Upper lobe of left lung (tissue), 6 donors: ENCODE measurements around the gene PDE4D. TPM values are rescaled to one million over a fixed set of nuclear protein-coding genes. Genes with fewer than 3 reads are reported as not detected.

ENCODE experiments used
- ATAC-seq, 2 donors: fragments of 200-7000 bp; cut with Tn5 transposase; one replicate each; pipeline ENCODE4 v1.9.1; 2022; ENCODE audit warnings: mild to moderate bottlenecking in 2 of 2, moderate library complexity in 2 of 2; ENCODE audit not compliant: low FRiP score in 2 of 2
- DNase-seq, 2 donors: peaks; one replicate each; pipeline ENCODE4 v3.0.0-alpha.2; 2019 to 2020
- H3K27ac ChIP-seq, 4 donors: fragments of 200-600 bp; sonication (generic); one replicate each; pipeline ENCODE4 v1.5.1; 2016 to 2019
- H3K27me3 ChIP-seq, 4 donors: fragments of 200-600 bp; sonication (generic); one replicate each; pipeline ENCODE4 v1.5.1; 2017 to 2019
- H3K36me3 ChIP-seq, 4 donors: fragments of 200-600 bp; sonication (generic); one replicate each; pipeline ENCODE4 v1.5.1; 2016 to 2019
- H3K4me1 ChIP-seq, 4 donors: fragments of 200-600 bp; sonication (generic); one replicate each; pipeline ENCODE4 v1.5.1; 2018 to 2019
- H3K4me3 ChIP-seq, 4 donors: fragments of 200-600 bp; sonication (generic); one replicate each; pipeline ENCODE4 v1.5.1; 2017 to 2019; ENCODE audit warnings: mild to moderate bottlenecking in 2 of 4, moderate library complexity in 1 of 4
- H3K9me3 ChIP-seq, 4 donors: fragments of 200-600 bp; sonication (generic); one replicate each; pipeline ENCODE4 v1.5.1; 2018 to 2019
- CTCF ChIP-seq, 6 experiments: fragments of 450-650 bp in 4 of 6; fragments of 200-600 bp in 2 of 6; sonication (generic) in 2 of 6; IDR thresholded peaks; one replicate each; pipeline ENCODE4 v1.5.1; 2016 to 2019; ENCODE audit warnings: antibody characterized with exemption in 6 of 6
- EP300 ChIP-seq, 4 donors: sonication (generic); formaldehyde crosslinking; IDR thresholded peaks; one replicate each; pipeline ENCODE4 v1.5.1; 2017; ENCODE audit warnings: antibody characterized with exemption in 4 of 4, control low read depth in 2 of 4
- POLR2A ChIP-seq, 4 donors: fragments of 450-650 bp; IDR thresholded peaks; one replicate each; pipeline ENCODE4 v1.5.1; 2016 to 2017; ENCODE audit warnings: antibody characterized with exemption in 4 of 4, mild to moderate bottlenecking in 2 of 4
- POLR2AphosphoS5 ChIP-seq, 2 donors: sonication (generic); formaldehyde crosslinking; IDR thresholded peaks; one replicate each; pipeline ENCODE4 v1.5.1; 2017; ENCODE audit warnings: antibody characterized with exemption in 2 of 2
- WGBS, 2 donors: methylation state at CpG; one replicate each; pipeline ENCODE4 v1.1.5; 2017 to 2018; 5-methylcytosine and 5-hydroxymethylcytosine counted together
- total RNA-seq, 6 donors: library from RNA; depleted of rRNA in 4 of 6; stranded (reverse); fragments of >200 nt in 4 of 6; gene quantifications; one replicate each; pipeline versions ENCODE4 v1.1.0 to v1.2.1, GENCODE V29; 2016 to 2021
- donor health status: DM: no; HTN: no; CAD: no; lungs with moderate emphysema.
- donor health status: DM: no; HTN: yes; CAD: no; lungs with severe emphysema.

PDE4D gene
- total RNA-seq, 6 donors from 2014 or later = 50.4 to 188 (median 84.0) TPM

- H3K4me1 ChIP-seq = no peaks in the 10 kb centered on the region
- WGBS, 2 donors = 92 to 95% methylated on average over 3 of the region's 3 CpGs
- no peaks in the 10 kb centered on the region for H3K27me3 ChIP-seq
- no peak for ATAC-seq
- H3K9me3 ChIP-seq = no peaks in the 10 kb centered on the region
- H3K27ac ChIP-seq = no peak overlapping the region
- H3K4me3 ChIP-seq = no peak overlapping the region
- TF ChIP-seq CTCF (IDR thresholded peaks at IDR 0.05) (no peak), POLR2AphosphoS5 (IDR thresholded peaks at IDR 0.05) (no peak), EP300 (IDR thresholded peaks at IDR 0.05) (no peak), POLR2A (IDR thresholded peaks at IDR 0.05) (no peak)
- DNase-seq = no peak
- H3K36me3 ChIP-seq = no peaks in the 10 kb centered on the region
These were observed 746.8 kb downstream of the PDE4D start for GRCh38 chr5:59146729-59147128.

- no peaks in the 10 kb centered on the region for H3K4me1 ChIP-seq
- WGBS, 2 donors = 69% methylated on average over 3 of the region's 3 CpGs
- ATAC-seq (no peak), DNase-seq (no peak)
- no peaks in the 10 kb centered on the region for H3K36me3 ChIP-seq
- H3K4me3 ChIP-seq = no peak overlapping the region
- H3K27me3 ChIP-seq = no peaks in the 10 kb centered on the region
- no peak for TF ChIP-seq POLR2A (IDR thresholded peaks at IDR 0.05)
- TF ChIP-seq EP300 (IDR thresholded peaks at IDR 0.05) = no peak
- no peak for TF ChIP-seq POLR2AphosphoS5 (IDR thresholded peaks at IDR 0.05)
- TF ChIP-seq CTCF (IDR thresholded peaks at IDR 0.05) = no peak
- H3K27ac ChIP-seq = no peak overlapping the region
- no peaks in the 10 kb centered on the region for H3K9me3 ChIP-seq
These were observed 749.6 kb downstream of the PDE4D start for GRCh38 chr5:59143926-59144333.

- DNase-seq = no peak
- no peaks in the 10 kb centered on the region for H3K27me3 ChIP-seq
- no peaks in the 10 kb centered on the region for H3K9me3 ChIP-seq
- H3K27ac ChIP-seq = no peak overlapping the region
- no peak overlapping the region for H3K4me3 ChIP-seq
- no peaks in the 10 kb centered on the region for H3K36me3 ChIP-seq
- no peak for ATAC-seq
- TF ChIP-seq EP300 (IDR thresholded peaks at IDR 0.05) (no peak), CTCF (IDR thresholded peaks at IDR 0.05) (no peak), POLR2A (IDR thresholded peaks at IDR 0.05) (no peak), POLR2AphosphoS5 (IDR thresholded peaks at IDR 0.05) (no peak)
- H3K4me1 ChIP-seq = no peaks in the 10 kb centered on the region
These were observed 750.6 kb downstream of the PDE4D start for GRCh38 chr5:59142927-59143326.

- no peak overlapping the region for H3K27ac ChIP-seq
- no peak for TF ChIP-seq POLR2A (IDR thresholded peaks at IDR 0.05)
- TF ChIP-seq POLR2AphosphoS5 (IDR thresholded peaks at IDR 0.05) = no peak
- TF ChIP-seq CTCF (IDR thresholded peaks at IDR 0.05) = no peak
- no peak for TF ChIP-seq EP300 (IDR thresholded peaks at IDR 0.05)
- no peak overlapping the region for H3K4me3 ChIP-seq
- no peaks in the 10 kb centered on the region for H3K9me3 ChIP-seq
- DNase-seq (no peak), ATAC-seq (no peak)
- no peaks in the 10 kb centered on the region for H3K27me3 ChIP-seq
- H3K36me3 ChIP-seq = no peaks in the 10 kb centered on the region
- WGBS, 2 donors = 94 to 98% methylated on average over 2 of the region's 2 CpGs
- no peaks in the 10 kb centered on the region for H3K4me1 ChIP-seq
These were observed 751.4 kb downstream of the PDE4D start for GRCh38 chr5:59142138-59142537.

- Histone ChIP-seq H3K36me3 (no peaks in the 10 kb centered on the region), H3K9me3 (no peaks in the 10 kb centered on the region), H3K4me1 (no peaks in the 10 kb centered on the region), H3K27me3 (no peaks in the 10 kb centered on the region), H3K4me3 (no peak overlapping the region), H3K27ac (no peak overlapping the region)
- 94 to 98% methylated on average over 2 of the region's 2 CpGs for WGBS, 2 donors
- no peak for DNase-seq
- no peak for ATAC-seq
- TF ChIP-seq EP300 (IDR thresholded peaks at IDR 0.05) (no peak), POLR2A (IDR thresholded peaks at IDR 0.05) (no peak), CTCF (IDR thresholded peaks at IDR 0.05) (no peak), POLR2AphosphoS5 (IDR thresholded peaks at IDR 0.05) (no peak)
These were observed 753.4 kb downstream of the PDE4D start for GRCh38 chr5:59140133-59140532.
